Measurements from ENCODE around the gene IL19. TPM values are rescaled to one million over a fixed set of nuclear protein-coding genes. Genes with fewer than 3 reads are reported as not detected.

Gene IL19
- total RNA-seq, 1 donor from 2014 or later = not detected

DNA sequence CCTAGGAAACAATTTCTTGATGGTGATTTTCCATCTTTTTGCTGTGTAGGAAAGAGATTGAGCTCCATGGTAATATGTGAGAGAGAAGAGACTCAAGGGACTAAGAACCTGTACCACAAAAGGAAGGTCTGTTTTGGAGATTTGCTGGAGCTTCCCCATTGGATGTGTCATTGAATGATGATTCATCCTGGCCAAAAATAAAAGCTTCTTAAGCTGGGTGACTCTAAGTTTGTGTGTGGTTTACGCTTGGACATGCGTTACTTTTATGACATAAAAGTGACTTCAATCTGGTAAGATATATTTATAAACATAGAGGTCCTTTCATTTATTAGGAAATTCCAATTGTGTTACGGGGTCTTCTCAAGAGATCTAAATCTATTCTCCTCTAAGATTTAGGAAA lies 17.4 kb upstream of the IL19 start:
- TF ChIP-seq EZH2 (IDR thresholded peaks at IDR 0.05) (no peak), EZH2phosphoT487 (IDR thresholded peaks at IDR 0.05) (no peak)
- TF ChIP-seq, protein P1, sequence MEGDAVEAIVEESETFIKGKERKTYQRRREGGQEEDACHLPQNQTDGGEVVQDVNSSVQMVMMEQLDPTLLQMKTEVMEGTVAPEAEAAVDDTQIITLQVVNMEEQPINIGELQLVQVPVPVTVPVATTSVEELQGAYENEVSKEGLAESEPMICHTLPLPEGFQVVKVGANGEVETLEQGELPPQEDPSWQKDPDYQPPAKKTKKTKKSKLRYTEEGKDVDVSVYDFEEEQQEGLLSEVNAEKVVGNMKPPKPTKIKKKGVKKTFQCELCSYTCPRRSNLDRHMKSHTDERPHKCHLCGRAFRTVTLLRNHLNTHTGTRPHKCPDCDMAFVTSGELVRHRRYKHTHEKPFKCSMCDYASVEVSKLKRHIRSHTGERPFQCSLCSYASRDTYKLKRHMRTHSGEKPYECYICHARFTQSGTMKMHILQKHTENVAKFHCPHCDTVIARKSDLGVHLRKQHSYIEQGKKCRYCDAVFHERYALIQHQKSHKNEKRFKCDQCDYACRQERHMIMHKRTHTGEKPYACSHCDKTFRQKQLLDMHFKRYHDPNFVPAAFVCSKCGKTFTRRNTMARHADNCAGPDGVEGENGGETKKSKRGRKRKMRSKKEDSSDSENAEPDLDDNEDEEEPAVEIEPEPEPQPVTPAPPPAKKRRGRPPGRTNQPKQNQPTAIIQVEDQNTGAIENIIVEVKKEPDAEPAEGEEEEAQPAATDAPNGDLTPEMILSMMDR (IDR thresholded peaks at IDR 0.05) = no peak
- no peak overlapping the region for H3K4me2 ChIP-seq
- Mint-ChIP-seq H3K27me3 (ENCODE audit: insufficient read depth, low read depth) (peaks cover 4% of the 10 kb centered on the region), H3K27ac (no peak overlapping the region), H3K36me3 (no peaks in the 10 kb centered on the region), H3K4me1 (no peaks in the 10 kb centered on the region), H3K4me3 (no peak overlapping the region), H3K9me3 (no peaks in the 10 kb centered on the region)
- H3K9ac ChIP-seq = no peak overlapping the region
- no peaks in the 10 kb centered on the region for H3K4me1 ChIP-seq
- H3K36me3 ChIP-seq = no peaks in the 10 kb centered on the region
- no peaks in the 10 kb centered on the region for H3F3A ChIP-seq (ENCODE audit: low read depth)
- H4K20me1 ChIP-seq (ENCODE audit: low read depth) = no peaks in the 10 kb centered on the region
- H3K4me3 ChIP-seq = no peak overlapping the region
- H3K27me3 ChIP-seq = no peaks in the 10 kb centered on the region
- H2AFZ ChIP-seq (replicated peaks) = no peak overlapping the region
- no peaks in the 10 kb centered on the region for H3K79me2 ChIP-seq (ENCODE audit: low read depth)
- no peak overlapping the region for H3K27ac ChIP-seq
- no peak for DNase-seq (ENCODE audit: low spot score)
- no peaks in the 10 kb centered on the region for H3K9me3 ChIP-seq (ENCODE audit: low read depth)

DNA sequence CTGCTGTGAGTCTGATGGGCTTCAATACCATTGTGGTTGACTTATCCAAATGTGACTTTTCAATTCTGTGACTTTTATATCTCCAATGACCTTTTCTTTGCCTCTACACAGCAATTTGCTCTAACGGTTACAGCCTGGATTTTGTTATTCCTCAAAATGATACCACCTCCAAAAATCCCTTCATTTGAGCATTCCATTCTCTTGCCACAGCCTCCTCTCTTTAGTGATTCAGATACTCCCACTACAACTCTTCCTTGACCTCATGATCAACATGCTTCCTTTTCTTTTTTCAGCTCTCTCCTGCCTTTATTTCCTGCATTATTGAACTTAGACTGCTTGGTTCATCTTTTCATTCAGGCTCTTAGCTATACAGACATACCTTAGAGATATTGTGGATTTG lies 16.6 kb upstream of the IL19 start:
- no peaks in the 10 kb centered on the region for H3K27me3 ChIP-seq
- H3K4me2 ChIP-seq = no peak overlapping the region
- H3K4me1 Mint-ChIP-seq = no peaks in the 10 kb centered on the region

DNA sequence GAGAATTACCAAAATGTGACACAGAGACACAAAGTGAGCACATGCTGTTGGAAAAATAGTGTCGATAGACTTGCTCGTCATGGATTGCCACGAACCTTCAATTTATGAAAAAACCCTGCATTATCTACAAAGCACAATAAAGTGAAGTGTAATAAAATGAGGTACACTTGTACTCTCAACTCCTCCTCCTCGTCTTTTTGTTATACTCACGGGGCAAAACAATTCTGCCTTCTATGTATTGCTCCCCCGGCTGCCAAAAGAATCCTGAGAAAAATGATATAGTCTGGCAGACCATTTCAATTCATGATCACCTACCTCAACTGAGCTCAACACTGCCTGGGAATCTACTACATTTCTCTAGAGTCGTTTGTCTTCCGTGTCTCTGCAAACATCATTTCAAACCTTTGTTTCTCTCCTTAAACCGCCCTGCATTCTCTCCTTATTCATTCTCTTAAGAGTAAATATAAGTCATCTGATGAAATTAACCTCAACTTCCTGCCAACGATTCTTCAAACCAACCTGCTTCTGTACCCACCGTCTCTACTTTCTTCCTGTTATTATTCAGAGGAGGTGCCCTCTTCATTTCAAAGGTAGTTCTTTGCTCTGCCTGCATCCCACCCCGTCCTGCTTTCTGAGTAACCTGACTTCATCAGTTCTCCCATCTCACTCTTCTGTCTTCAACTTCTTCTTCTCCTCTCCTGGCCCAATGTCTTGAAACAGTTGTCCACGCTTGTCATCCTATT lies 12.9 kb upstream of the IL19 start:
- DNase-seq (ENCODE audit: low spot score) = no peak

More for the DNA sequence above, 16.6 kb upstream of the IL19 start:
- H4K20me1 ChIP-seq (ENCODE audit: low read depth) = no peaks in the 10 kb centered on the region
- Mint-ChIP-seq H3K27me3 (ENCODE audit: insufficient read depth, low read depth) (peaks cover 4% of the 10 kb centered on the region), H3K9me3 (no peaks in the 10 kb centered on the region), H3K4me3 (no peak overlapping the region), H3K27ac (no peak overlapping the region), H3K36me3 (no peaks in the 10 kb centered on the region)
- H3K27ac ChIP-seq = no peak overlapping the region
- H3F3A ChIP-seq (ENCODE audit: low read depth) = no peaks in the 10 kb centered on the region
- H3K9me3 ChIP-seq (ENCODE audit: low read depth) = no peaks in the 10 kb centered on the region
- H3K9ac ChIP-seq = no peak overlapping the region
- no peaks in the 10 kb centered on the region for H3K4me1 ChIP-seq
- no peak for DNase-seq (ENCODE audit: low spot score)
- no peak overlapping the region for H3K4me3 ChIP-seq
- H3K79me2 ChIP-seq (ENCODE audit: low read depth) = no peaks in the 10 kb centered on the region
- no peaks in the 10 kb centered on the region for H3K36me3 ChIP-seq
- H2AFZ ChIP-seq (replicated peaks) = no peak overlapping the region
- TF ChIP-seq, protein P1 (IDR thresholded peaks at IDR 0.05) = no peak
- TF ChIP-seq EZH2 (IDR thresholded peaks at IDR 0.05) (no peak), EZH2phosphoT487 (IDR thresholded peaks at IDR 0.05) (no peak)

More for the DNA sequence above, 12.9 kb upstream of the IL19 start:
- Histone ChIP-seq H3K27me3 (no peaks in the 10 kb centered on the region), H3K79me2 (ENCODE audit: low read depth) (no peaks in the 10 kb centered on the region), H3K4me1 (no peaks in the 10 kb centered on the region), H3K9me3 (ENCODE audit: low read depth) (no peaks in the 10 kb centered on the region), H3K27ac (no peak overlapping the region), H3F3A (ENCODE audit: low read depth) (no peaks in the 10 kb centered on the region), H2AFZ (replicated peaks) (no peak overlapping the region), H3K4me3 (no peak overlapping the region), H4K20me1 (ENCODE audit: low read depth) (no peaks in the 10 kb centered on the region), H3K36me3 (no peaks in the 10 kb centered on the region), H3K9ac (no peak overlapping the region), H3K4me2 (no peak overlapping the region)
- no peak overlapping the region for H3K27ac Mint-ChIP-seq
- TF ChIP-seq, protein P1 (IDR thresholded peaks at IDR 0.05) = no peak
- TF ChIP-seq EZH2phosphoT487 (IDR thresholded peaks at IDR 0.05) (no peak), EZH2 (IDR thresholded peaks at IDR 0.05) (no peak)
- H3K4me1 Mint-ChIP-seq = no peaks in the 10 kb centered on the region
- no peaks in the 10 kb centered on the region for H3K36me3 Mint-ChIP-seq
- no peaks in the 10 kb centered on the region for H3K9me3 Mint-ChIP-seq
- H3K27me3 Mint-ChIP-seq (ENCODE audit: insufficient read depth, low read depth) = peaks cover 3% of the 10 kb centered on the region
- no peak overlapping the region for H3K4me3 Mint-ChIP-seq
